ENCODE results near the gene GIGYF2. TPM values are rescaled to one million over a fixed set of nuclear protein-coding genes. Genes with fewer than 3 reads are reported as not detected.

GIGYF2 gene
- total and polyA plus RNA-seq, 2 of the 13 experiments (the other 11 are each of a cell fraction or from before 2014, with no cell fraction given), result 44.9 to 73.5 TPM

- TF ChIP-seq CBFB (CRISPR knock-in tag; IDR thresholded peaks at IDR 0.05), result no peak
- TF ChIP-seq, protein P1, sequence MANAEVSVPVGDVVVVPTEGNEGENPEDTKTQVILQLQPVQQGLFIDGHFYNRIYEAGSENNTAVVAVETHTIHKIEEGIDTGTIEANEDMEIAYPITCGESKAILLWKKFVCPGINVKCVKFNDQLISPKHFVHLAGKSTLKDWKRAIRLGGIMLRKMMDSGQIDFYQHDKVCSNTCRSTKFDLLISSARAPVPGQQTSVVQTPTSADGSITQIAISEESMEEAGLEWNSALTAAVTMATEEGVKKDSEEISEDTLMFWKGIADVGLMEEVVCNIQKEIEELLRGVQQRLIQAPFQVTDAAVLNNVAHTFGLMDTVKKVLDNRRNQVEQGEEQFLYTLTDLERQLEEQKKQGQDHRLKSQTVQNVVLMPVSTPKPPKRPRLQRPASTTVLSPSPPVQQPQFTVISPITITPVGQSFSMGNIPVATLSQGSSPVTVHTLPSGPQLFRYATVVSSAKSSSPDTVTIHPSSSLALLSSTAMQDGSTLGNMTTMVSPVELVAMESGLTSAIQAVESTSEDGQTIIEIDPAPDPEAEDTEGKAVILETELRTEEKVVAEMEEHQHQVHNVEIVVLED (CRISPR knock-in tag; IDR thresholded peaks at IDR 0.05; ENCODE audit: borderline replicate concordance), result 0 out of 2 replicates have a peak, but pooled peaks have one; percentile 44
- TF ChIP-seq U2AF2 (IDR thresholded peaks at IDR 0.05; ENCODE audit: low read depth, low read length), result no peak
- no peak for TF ChIP-seq NONO (IDR thresholded peaks at IDR 0.05)
- 0 out of 2 replicates have a peak, but pooled peaks have one; percentile 2 for TF ChIP-seq NONO (CRISPR knock-in tag; conservative IDR thresholded peaks at IDR 0.05)
- peak; percentile 27 for TF ChIP-seq AGO1 (IDR thresholded peaks at IDR 0.05; ENCODE audit: low read depth, low read length, poor library complexity, severe bottlenecking)
- TF ChIP-seq ZNF790 (CRISPR knock-in tag; IDR thresholded peaks at IDR 0.05; ENCODE audit: borderline replicate concordance), result peak; percentile 61; the same call in 1 of the 2 replicates
- TF ChIP-seq, protein P2, sequence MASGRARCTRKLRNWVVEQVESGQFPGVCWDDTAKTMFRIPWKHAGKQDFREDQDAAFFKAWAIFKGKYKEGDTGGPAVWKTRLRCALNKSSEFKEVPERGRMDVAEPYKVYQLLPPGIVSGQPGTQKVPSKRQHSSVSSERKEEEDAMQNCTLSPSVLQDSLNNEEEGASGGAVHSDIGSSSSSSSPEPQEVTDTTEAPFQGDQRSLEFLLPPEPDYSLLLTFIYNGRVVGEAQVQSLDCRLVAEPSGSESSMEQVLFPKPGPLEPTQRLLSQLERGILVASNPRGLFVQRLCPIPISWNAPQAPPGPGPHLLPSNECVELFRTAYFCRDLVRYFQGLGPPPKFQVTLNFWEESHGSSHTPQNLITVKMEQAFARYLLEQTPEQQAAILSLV (CRISPR knock-in tag; IDR thresholded peaks at IDR 0.05; ENCODE audit: borderline replicate concordance), result no peak
- no peak for TF ChIP-seq ZNF496 (CRISPR knock-in tag; IDR thresholded peaks at IDR 0.05; ENCODE audit: insufficient replicate concordance)
- TF ChIP-seq, protein P3, sequence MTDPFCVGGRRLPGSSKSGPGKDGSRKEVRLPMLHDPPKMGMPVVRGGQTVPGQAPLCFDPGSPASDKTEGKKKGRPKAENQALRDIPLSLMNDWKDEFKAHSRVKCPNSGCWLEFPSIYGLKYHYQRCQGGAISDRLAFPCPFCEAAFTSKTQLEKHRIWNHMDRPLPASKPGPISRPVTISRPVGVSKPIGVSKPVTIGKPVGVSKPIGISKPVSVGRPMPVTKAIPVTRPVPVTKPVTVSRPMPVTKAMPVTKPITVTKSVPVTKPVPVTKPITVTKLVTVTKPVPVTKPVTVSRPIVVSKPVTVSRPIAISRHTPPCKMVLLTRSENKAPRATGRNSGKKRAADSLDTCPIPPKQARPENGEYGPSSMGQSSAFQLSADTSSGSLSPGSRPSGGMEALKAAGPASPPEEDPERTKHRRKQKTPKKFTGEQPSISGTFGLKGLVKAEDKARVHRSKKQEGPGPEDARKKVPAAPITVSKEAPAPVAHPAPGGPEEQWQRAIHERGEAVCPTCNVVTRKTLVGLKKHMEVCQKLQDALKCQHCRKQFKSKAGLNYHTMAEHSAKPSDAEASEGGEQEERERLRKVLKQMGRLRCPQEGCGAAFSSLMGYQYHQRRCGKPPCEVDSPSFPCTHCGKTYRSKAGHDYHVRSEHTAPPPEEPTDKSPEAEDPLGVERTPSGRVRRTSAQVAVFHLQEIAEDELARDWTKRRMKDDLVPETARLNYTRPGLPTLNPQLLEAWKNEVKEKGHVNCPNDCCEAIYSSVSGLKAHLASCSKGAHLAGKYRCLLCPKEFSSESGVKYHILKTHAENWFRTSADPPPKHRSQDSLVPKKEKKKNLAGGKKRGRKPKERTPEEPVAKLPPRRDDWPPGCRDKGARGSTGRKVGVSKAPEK (CRISPR knock-in tag; IDR thresholded peaks at IDR 0.05; ENCODE audit: borderline replicate concordance), result no peak
- no peak for TF ChIP-seq IKZF4 (CRISPR knock-in tag; IDR thresholded peaks at IDR 0.05; ENCODE audit: borderline replicate concordance, low read depth, not compliant biosample characterization)
- no peak for TF ChIP-seq ZNF766 (CRISPR knock-in tag; IDR thresholded peaks at IDR 0.05; ENCODE audit: borderline replicate concordance)
- peak; percentile 59 for TF ChIP-seq HOXA3 (CRISPR knock-in tag; IDR thresholded peaks at IDR 0.05)
- 0 out of 2 replicates have a peak, but pooled peaks have one; percentile 16 for TF ChIP-seq ZSCAN31 (CRISPR knock-in tag; IDR thresholded peaks at IDR 0.05; ENCODE audit: low read depth)
- TF ChIP-seq, protein P4, sequence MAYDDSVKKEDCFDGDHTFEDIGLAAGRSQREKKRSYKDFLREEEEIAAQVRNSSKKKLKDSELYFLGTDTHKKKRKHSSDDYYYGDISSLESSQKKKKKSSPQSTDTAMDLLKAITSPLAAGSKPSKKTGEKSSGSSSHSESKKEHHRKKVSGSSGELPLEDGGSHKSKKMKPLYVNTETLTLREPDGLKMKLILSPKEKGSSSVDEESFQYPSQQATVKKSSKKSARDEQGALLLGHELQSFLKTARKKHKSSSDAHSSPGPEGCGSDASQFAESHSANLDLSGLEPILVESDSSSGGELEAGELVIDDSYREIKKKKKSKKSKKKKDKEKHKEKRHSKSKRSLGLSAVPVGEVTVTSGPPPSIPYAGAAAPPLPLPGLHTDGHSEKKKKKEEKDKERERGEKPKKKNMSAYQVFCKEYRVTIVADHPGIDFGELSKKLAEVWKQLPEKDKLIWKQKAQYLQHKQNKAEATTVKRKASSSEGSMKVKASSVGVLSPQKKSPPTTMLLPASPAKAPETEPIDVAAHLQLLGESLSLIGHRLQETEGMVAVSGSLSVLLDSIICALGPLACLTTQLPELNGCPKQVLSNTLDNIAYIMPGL (CRISPR knock-in tag; IDR thresholded peaks at IDR 0.05; ENCODE audit: borderline replicate concordance in 1 of 2, low read depth in 1 of 2), result peak; percentile 38 to 53; a peak in 1 of 4 replicates
- peak; percentile 72 for TF ChIP-seq POLR2G (IDR thresholded peaks at IDR 0.05; ENCODE audit: low read depth, low read length)
These were observed 179.2 kb downstream of the GIGYF2 start (continued) for GRCh38 chr2:232876161-232876977.
